Activated T-cell treated with anti-CD3 and anti-CD28 coated beads, Interleukin-2, amount 50 U/mL, for 24 hours (primary cell): Measurements from ENCODE around the gene VTI1A.

Source experiments
- DNase-seq: peaks from one replicate; pipeline ENCODE4 v3.0.0-alpha.2; 2020
- H3K27ac Mint-ChIP-seq: 2 replicates; pipeline ENCODE4 v1.8.0; 2020; ENCODE audit warnings: mild to moderate bottlenecking, mixed read lengths
- H3K27me3 Mint-ChIP-seq: 2 replicates; pipeline ENCODE4 v1.8.0; 2020; ENCODE audit warnings: mixed read lengths
- H3K36me3 Mint-ChIP-seq: 2 replicates; pipeline ENCODE4 v1.8.0; 2020; ENCODE audit warnings: low read depth, mixed read lengths
- H3K4me1 Mint-ChIP-seq: 2 replicates; pipeline ENCODE4 v1.8.0; 2020; ENCODE audit warnings: low read depth, mixed read lengths
- H3K4me3 Mint-ChIP-seq: 2 replicates; pipeline ENCODE4 v1.8.0; 2020; ENCODE audit warnings: mild to moderate bottlenecking, moderate library complexity, mixed read lengths
- H3K9me3 Mint-ChIP-seq: 2 replicates; pipeline ENCODE4 v1.8.0; 2020; ENCODE audit warnings: mixed read lengths

Gene VTI1A

GRCh38 chr10:112758961-112759360, 311.9 kb downstream of the VTI1A start:
- DNase-seq: no peak
- Mint-ChIP-seq H3K4me1 (no peaks in the 10 kb centered on the region), H3K36me3 (peaks cover 21% of the 10 kb centered on the region), H3K4me3 (no peak overlapping the region), H3K9me3 (no peaks in the 10 kb centered on the region), H3K27ac (no peak overlapping the region), H3K27me3 (no peaks in the 10 kb centered on the region)

DNA sequence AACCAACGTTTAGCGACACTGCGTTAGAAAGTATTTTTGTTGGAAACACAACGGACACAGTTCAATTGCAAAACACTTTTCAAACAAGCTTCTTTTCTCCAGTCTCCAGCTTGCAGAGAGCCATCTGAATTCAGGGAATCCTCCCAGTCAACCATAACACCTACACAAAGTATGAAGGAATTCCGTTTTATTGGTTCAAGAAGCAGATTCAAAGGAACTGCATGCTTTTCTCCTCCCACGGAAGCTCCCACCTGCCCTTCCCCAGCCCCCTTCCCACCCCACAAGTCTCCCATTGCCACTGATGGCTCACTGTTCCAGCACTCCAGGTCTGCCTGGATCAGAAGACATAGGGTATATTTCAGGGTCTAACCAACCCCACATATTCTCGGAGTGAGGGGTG, 312.5 kb downstream of the VTI1A start:
- no peaks in the 10 kb centered on the region for H3K4me1 Mint-ChIP-seq
- no peak overlapping the region for H3K4me3 Mint-ChIP-seq
- no peak for DNase-seq
- no peaks in the 10 kb centered on the region for H3K27me3 Mint-ChIP-seq
- H3K9me3 Mint-ChIP-seq: no peaks in the 10 kb centered on the region
- peaks cover 16% of the 10 kb centered on the region for H3K36me3 Mint-ChIP-seq
- H3K27ac Mint-ChIP-seq: no peak overlapping the region

DNA sequence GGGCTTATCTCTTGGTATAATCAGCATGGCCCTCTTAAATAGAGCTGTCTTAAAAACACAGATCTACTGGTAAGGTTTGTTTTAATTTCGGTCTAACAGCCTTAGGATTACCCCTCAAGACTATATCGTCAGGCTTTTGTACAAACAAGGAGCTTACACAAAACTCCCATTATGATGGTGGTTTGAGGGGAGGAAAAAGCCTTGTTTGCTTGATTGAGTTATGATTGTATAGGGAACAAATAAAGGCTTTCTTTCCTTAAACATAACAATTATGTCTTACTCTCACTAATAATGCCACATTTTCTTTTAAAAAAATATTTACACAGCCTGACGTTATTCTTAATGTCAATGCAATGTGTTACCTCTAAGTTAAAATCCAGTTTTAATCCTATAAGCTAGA, 314.2 kb downstream of the VTI1A start:
- Mint-ChIP-seq H3K4me1 (no peaks in the 10 kb centered on the region), H3K9me3 (no peaks in the 10 kb centered on the region), H3K27ac (no peak overlapping the region), H3K4me3 (no peak overlapping the region), H3K36me3 (peaks cover 12% of the 10 kb centered on the region), H3K27me3 (no peaks in the 10 kb centered on the region)
- no peak for DNase-seq

GRCh38 chr10:112763916-112764520, 317.0 kb downstream of the VTI1A start:
- no peak for DNase-seq
- Mint-ChIP-seq H3K9me3 (no peaks in the 10 kb centered on the region), H3K27me3 (no peaks in the 10 kb centered on the region), H3K27ac (no peak overlapping the region), H3K36me3 (peaks cover 4% of the 10 kb centered on the region), H3K4me1 (no peaks in the 10 kb centered on the region), H3K4me3 (no peak overlapping the region)

DNA sequence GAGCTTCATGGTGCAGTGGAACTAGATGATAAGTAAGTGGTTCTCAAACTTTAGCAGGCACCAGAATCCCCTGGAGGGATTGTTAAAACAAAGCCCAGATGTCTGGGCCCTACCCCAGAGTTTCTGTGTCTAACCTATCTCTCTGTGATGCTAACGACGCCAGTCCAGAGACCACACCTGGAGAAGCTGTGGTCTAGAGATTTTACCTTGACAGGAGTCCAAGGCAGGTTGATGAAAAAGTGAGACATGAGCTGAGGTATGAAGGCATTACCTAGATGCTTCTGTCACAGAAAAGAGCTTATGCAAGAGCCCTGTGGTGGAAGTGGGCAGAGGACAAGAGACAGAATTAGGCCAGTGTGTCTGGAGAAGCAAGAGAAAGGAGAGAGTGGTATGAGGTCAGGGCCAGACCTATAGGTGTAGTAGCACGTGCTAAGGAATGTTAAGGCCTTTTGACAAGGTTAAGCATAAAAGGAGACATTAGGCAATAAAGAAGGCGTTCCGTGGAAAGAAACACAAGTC, 318.8 kb downstream of the VTI1A start:
- Mint-ChIP-seq H3K9me3 (no peaks in the 10 kb centered on the region), H3K4me1 (no peaks in the 10 kb centered on the region), H3K27me3 (no peaks in the 10 kb centered on the region), H3K4me3 (no peak overlapping the region), H3K36me3 (peaks cover 5% of the 10 kb centered on the region), H3K27ac (no peak overlapping the region)
- DNase-seq: no peak

GRCh38 chr10:112766636-112767035, 319.6 kb downstream of the VTI1A start:
- DNase-seq: no peak
- Mint-ChIP-seq H3K27ac (no peak overlapping the region), H3K9me3 (no peaks in the 10 kb centered on the region), H3K36me3 (peaks cover 8% of the 10 kb centered on the region), H3K4me1 (no peaks in the 10 kb centered on the region), H3K4me3 (no peak overlapping the region), H3K27me3 (no peaks in the 10 kb centered on the region)

DNA sequence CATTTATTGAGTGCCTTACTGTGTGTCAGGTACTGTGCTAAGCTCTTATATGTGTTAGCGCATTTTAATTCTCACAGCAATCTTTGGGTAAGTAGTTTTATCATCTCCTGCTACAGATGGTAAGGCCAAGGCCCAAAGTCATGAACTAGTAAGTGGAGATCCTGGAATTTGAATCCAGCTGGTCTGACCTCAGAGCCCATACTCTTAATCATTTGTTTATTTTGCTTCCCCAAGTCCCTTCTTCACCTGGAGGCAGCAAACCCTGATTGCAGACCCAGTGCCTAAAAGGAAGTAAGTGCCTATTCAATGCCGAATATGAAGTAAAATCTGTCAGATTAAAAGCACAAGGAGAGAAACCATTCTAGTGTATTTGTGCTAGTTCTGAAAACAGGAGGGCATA, 320.1 kb downstream of the VTI1A start:
- Mint-ChIP-seq H3K36me3 (peaks cover 11% of the 10 kb centered on the region), H3K27ac (no peak overlapping the region), H3K4me3 (no peak overlapping the region), H3K9me3 (no peaks in the 10 kb centered on the region), H3K4me1 (no peaks in the 10 kb centered on the region), H3K27me3 (no peaks in the 10 kb centered on the region)
- DNase-seq: no peak

GRCh38 chr10:112768121-112768520, 321.1 kb downstream of the VTI1A start:
- Mint-ChIP-seq H3K4me1 (no peaks in the 10 kb centered on the region), H3K27me3 (no peaks in the 10 kb centered on the region), H3K9me3 (no peaks in the 10 kb centered on the region), H3K4me3 (no peak overlapping the region), H3K36me3 (peaks cover 17% of the 10 kb centered on the region), H3K27ac (no peak overlapping the region)
- no peak for DNase-seq

- Mint-ChIP-seq H3K27ac (no peak overlapping the region), H3K27me3 (no peaks in the 10 kb centered on the region), H3K4me1 (no peaks in the 10 kb centered on the region), H3K9me3 (no peaks in the 10 kb centered on the region), H3K36me3 (peaks cover 19% of the 10 kb centered on the region), H3K4me3 (no peak overlapping the region)
- DNase-seq: no peak
These were observed 322.1 kb downstream of the VTI1A start for GRCh38 chr10:112769081-112769480.

DNA sequence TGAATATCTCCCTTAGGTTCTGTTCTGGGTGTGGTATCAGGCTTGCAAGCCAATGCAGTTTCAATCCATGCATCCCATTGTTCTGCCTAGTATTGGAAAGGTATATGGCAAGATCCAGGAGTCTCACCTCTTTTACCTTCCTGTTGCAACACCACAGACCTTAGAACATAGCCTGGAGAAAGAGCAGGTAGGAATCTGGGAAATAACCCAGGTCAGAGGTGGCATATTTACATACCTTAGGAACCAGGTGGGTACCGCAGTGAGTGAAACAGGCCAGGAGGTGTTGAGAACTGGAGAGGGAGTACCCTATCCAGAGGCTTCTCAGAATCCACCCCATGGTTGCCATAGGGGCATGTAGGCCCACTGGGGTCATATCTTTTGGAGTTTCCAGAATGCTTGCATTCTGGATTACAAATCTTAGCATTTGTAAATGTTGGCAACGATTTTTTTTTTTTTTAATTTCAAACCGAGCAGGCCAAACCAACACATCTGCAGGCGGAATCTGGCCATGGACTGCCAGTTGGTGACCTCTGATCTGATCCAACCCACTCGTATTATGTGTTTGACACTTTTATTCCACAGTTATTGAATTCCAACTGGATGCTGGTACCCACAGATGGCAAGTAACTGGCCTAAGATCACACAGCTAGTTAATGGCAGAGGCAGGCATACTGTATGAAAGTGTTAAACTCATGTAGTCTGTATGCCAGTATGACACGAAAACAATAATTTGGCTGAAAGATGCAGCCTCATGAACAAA, 322.8 kb downstream of the VTI1A start:
- Mint-ChIP-seq H3K27me3 (no peaks in the 10 kb centered on the region), H3K36me3 (peaks cover 22% of the 10 kb centered on the region), H3K4me1 (no peaks in the 10 kb centered on the region), H3K27ac (no peak overlapping the region), H3K4me3 (no peak overlapping the region), H3K9me3 (no peaks in the 10 kb centered on the region)
- DNase-seq: no peak

DNA sequence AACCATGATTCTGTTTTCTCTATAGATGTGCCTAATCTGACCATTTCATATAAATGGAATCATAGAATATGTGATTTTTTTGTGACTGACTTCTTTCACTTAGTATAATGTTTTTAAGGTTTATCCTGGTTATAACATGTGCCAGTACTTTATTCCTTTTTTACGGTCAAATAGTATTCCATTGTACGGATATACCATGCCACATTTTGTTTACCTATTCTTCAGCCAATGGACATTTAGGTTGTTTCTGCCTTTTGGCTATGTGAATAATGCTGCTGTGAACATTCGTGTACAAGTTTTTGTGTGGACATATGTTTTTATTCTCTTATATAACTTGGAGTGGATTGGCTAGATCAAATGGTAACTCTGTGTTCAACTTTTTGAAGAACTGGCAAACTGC, 324.7 kb downstream of the VTI1A start:
- no peaks in the 10 kb centered on the region for H3K27me3 Mint-ChIP-seq
- H3K27ac Mint-ChIP-seq: no peak overlapping the region
- H3K4me3 Mint-ChIP-seq: no peak overlapping the region
- H3K36me3 Mint-ChIP-seq: peaks cover 22% of the 10 kb centered on the region
- no peak for DNase-seq
- H3K9me3 Mint-ChIP-seq: no peaks in the 10 kb centered on the region
- no peaks in the 10 kb centered on the region for H3K4me1 Mint-ChIP-seq

DNA sequence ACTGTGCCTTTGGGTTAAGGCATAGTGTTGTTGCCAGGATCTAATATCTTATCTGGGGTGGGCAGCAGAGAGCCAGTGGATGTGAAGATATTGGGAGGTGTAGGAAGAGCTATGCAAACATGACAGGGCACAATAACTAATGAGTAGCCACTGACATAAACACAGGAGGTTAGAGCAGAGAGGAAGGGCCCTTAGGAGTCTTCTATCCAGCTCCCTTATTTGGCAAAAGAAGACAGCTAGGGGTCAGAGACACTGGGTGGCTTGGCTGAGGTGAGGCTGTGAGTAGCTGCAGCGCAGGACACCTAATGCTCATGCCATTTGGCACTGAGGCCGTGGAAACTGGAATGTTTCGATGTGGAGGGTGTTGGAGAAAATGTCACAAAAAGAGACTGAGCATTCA, 326.8 kb downstream of the VTI1A start:
- Mint-ChIP-seq H3K9me3 (no peaks in the 10 kb centered on the region), H3K36me3 (peaks cover 20% of the 10 kb centered on the region), H3K4me3 (no peak overlapping the region), H3K4me1 (no peaks in the 10 kb centered on the region), H3K27me3 (no peaks in the 10 kb centered on the region), H3K27ac (no peak overlapping the region)
- no peak for DNase-seq

GRCh38 chr10:112774210-112774609, 327.2 kb downstream of the VTI1A start:
- no peak for DNase-seq
- Mint-ChIP-seq H3K4me1 (no peaks in the 10 kb centered on the region), H3K36me3 (peaks cover 20% of the 10 kb centered on the region), H3K4me3 (no peak overlapping the region), H3K27ac (no peak overlapping the region), H3K9me3 (no peaks in the 10 kb centered on the region), H3K27me3 (no peaks in the 10 kb centered on the region)

DNA sequence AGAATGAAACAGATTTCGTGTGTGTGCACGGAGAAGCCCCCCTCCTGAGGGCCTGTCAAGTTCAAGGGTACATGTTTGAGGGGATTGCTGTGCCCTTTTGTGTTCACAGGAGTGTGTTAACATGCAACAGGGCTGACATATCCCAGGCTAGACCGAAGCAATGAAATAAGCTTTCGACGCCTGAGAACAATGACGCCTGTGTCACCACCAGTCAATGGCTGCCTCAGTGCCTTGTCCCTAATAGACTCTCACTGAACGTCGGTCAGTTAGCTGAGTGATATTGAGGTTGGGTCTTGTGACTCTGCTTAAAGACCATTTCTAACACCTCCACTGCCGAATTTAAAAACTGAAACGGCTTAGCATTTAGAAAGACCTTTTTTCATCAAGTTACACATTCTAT, 327.8 kb downstream of the VTI1A start:
- Mint-ChIP-seq H3K4me3 (no peak overlapping the region), H3K4me1 (no peaks in the 10 kb centered on the region), H3K27ac (no peak overlapping the region), H3K9me3 (no peaks in the 10 kb centered on the region), H3K36me3 (peaks cover 21% of the 10 kb centered on the region), H3K27me3 (no peaks in the 10 kb centered on the region)
- no peak for DNase-seq

- Mint-ChIP-seq H3K27ac (no peak overlapping the region), H3K27me3 (no peaks in the 10 kb centered on the region), H3K4me1 (no peaks in the 10 kb centered on the region), H3K36me3 (peaks cover 22% of the 10 kb centered on the region), H3K4me3 (no peak overlapping the region), H3K9me3 (no peaks in the 10 kb centered on the region)
- DNase-seq: no peak
These were observed 328.4 kb downstream of the VTI1A start for GRCh38 chr10:112775381-112775780.
